Endothelial cell of umbilical vein (primary cell): Measurements from ENCODE around the gene TBC1D7. TPM values are rescaled to one million over a fixed set of nuclear protein-coding genes. Genes with fewer than 3 reads are reported as not detected.
A peak's percentile ranks its signal among the peaks of the same experiment; 100 is the strongest.

Source experiments
- BruUV-seq: library from RNA; stranded (reverse); fragments of 400-500 nt; replicated peaks from 2 replicates; lab custom pipeline; 2021; lab: Mats Ljungman, UMichigan
- CTCF ChIA-PET: fragments of 300-600, 350-600 bp; sonication (Branson Sonifier 250); formaldehyde crosslinking; loops from one replicate; lab custom pipeline; 2021; ENCODE audit warnings: antibody characterized with exemption, inconsistent platforms; lab: Charles Lee
- POLR2A ChIA-PET: fragments of 300-600, 350-600 bp; sonication (Branson Sonifier 250); formaldehyde crosslinking; loops from one replicate; lab custom pipeline; 2021; ENCODE audit warnings: antibody characterized with exemption, inconsistent platforms; lab: Charles Lee
- DNase-seq: peaks from one replicate; pipeline ENCODE4 v3.0.0-alpha.2; 2011; ENCODE audit warnings: low read depth, low spot score
- FAIRE-seq: peaks from 2 replicates; lab custom pipeline; 2011; peaks lifted over from hg19 to GRCh38; lab: Jason Lieb, UNC
- H2AFZ ChIP-seq: 2 replicates; pipeline ENCODE4 v1.6.0; 2012; ENCODE audit warnings: low read depth, low read length, control low read depth, inconsistent platforms
- H3K27ac ChIP-seq: 2 replicates; pipeline ENCODE4 v1.5.1; 2011; ENCODE audit warnings: low read depth, mild to moderate bottlenecking, control low read depth, low read length, moderate library complexity; ENCODE audit not compliant: insufficient read depth
- H3K27me3 ChIP-seq, 2 experiments: 2 replicates each; pipeline versions ENCODE4 v1.6.0 to v1.6.1; 2011; ENCODE audit warnings: low read length in 2 of 2, mixed read lengths in 1 of 2; ENCODE audit not compliant: control insufficient read depth in 2 of 2, insufficient read depth in 2 of 2
- H3K36me3 ChIP-seq, 2 experiments: 2 replicates in 1 of 2; 3 replicates in 1 of 2; pipeline ENCODE4 v1.5.1; 2011; ENCODE audit warnings: low read length in 2 of 2, mild to moderate bottlenecking in 1 of 2, moderate library complexity in 1 of 2; ENCODE audit not compliant: control insufficient read depth in 2 of 2, insufficient read depth in 2 of 2; ENCODE audit errors: extremely low read depth in 1 of 2
- H3K4me1 ChIP-seq: 3 replicates; pipeline ENCODE4 v1.5.1; 2011; ENCODE audit warnings: mild to moderate bottlenecking, low read length; ENCODE audit not compliant: control insufficient read depth, insufficient read depth; ENCODE audit errors: extremely low read depth
- H3K4me2 ChIP-seq: 2 replicates; pipeline ENCODE4 v1.6.1; 2011; ENCODE audit warnings: low read length, control low read depth, mixed read lengths; ENCODE audit not compliant: insufficient read depth
- H3K4me3 ChIP-seq, 3 experiments: fragments of 200-600 bp in 1 of 3; sonication (generic), shearing (Covaris generic) in 1 of 3; replicated peaks in 1 of 3; 2 replicates each; pipeline ENCODE4 v1.5.1; 2011 to 2016; ENCODE audit warnings: control low read depth in 3 of 3, low read length in 3 of 3, mild to moderate bottlenecking in 2 of 3, inconsistent platforms in 1 of 3, low read depth in 1 of 3, moderate library complexity in 1 of 3; ENCODE audit not compliant: insufficient read depth in 1 of 3
- H3K79me2 ChIP-seq: 2 replicates; pipeline ENCODE4 v1.6.0; 2012; ENCODE audit warnings: low read length, inconsistent platforms; ENCODE audit not compliant: control insufficient read depth, insufficient read depth
- H3K9ac ChIP-seq: replicated peaks from 2 replicates; pipeline ENCODE3; 2011; ENCODE audit warnings: low read length, control low read depth; ENCODE audit not compliant: insufficient read depth; ENCODE audit errors: extremely low read depth
- H3K9me1 ChIP-seq: replicated peaks from 3 replicates; pipeline ENCODE4 v1.6.0; 2011; ENCODE audit warnings: mild to moderate bottlenecking, low read length; ENCODE audit not compliant: control insufficient read depth, insufficient read depth; ENCODE audit errors: extremely low read depth
- H3K9me3 ChIP-seq: replicated peaks from 2 replicates; pipeline ENCODE4 v1.5.1; 2012; ENCODE audit warnings: low read length, inconsistent platforms; ENCODE audit not compliant: control insufficient read depth, insufficient read depth
- H4K20me1 ChIP-seq: replicated peaks from 2 replicates; pipeline ENCODE3; 2011; ENCODE audit warnings: mild to moderate bottlenecking, low read length; ENCODE audit not compliant: control insufficient read depth, insufficient read depth; ENCODE audit errors: extremely low read depth
- CTCF ChIP-seq, 2 donors: IDR thresholded peaks; 1 replicate in 1 of 2; 2 replicates in 1 of 2; pipeline ENCODE4 v1.5.1; 2011; ENCODE audit warnings: low read length in 2 of 2, mild to moderate bottlenecking in 2 of 2, moderate library complexity in 2 of 2, control low read depth in 1 of 2, inconsistent platforms in 1 of 2, low read depth in 1 of 2; ENCODE audit not compliant: insufficient read depth in 1 of 2; ENCODE audit errors: extremely low read depth in 1 of 2
- EZH2 ChIP-seq: IDR thresholded peaks from 2 replicates; pipeline ENCODE4 v1.6.1; 2012; ENCODE audit warnings: borderline replicate concordance, low read depth, mild to moderate bottlenecking, moderate library complexity, low read length, inconsistent platforms; ENCODE audit not compliant: severe bottlenecking
- FOS ChIP-seq: IDR thresholded peaks from 2 replicates; pipeline ENCODE4 v1.6.1; 2011; ENCODE audit warnings: mild to moderate bottlenecking, low read length, moderate library complexity, borderline replicate concordance; ENCODE audit not compliant: insufficient read depth
- GATA2 ChIP-seq: IDR thresholded peaks from 2 replicates; pipeline ENCODE4 v1.7.0; 2011; ENCODE audit warnings: low read depth, mild to moderate bottlenecking, moderate library complexity, mixed read lengths, low read length; ENCODE audit not compliant: insufficient read length, insufficient read depth
- JUN ChIP-seq: IDR thresholded peaks from 2 replicates; pipeline ENCODE4 v1.6.1; 2011; ENCODE audit warnings: borderline replicate concordance, low read depth; ENCODE audit not compliant: insufficient read length, insufficient read depth
- MAX ChIP-seq: IDR thresholded peaks from 2 replicates; pipeline ENCODE4 v1.6.1; 2011; ENCODE audit not compliant: insufficient read depth, insufficient read length
- MYC ChIP-seq: IDR thresholded peaks from one replicate; pipeline ENCODE4 v1.6.1; 2011; ENCODE audit warnings: mild to moderate bottlenecking, low read depth, low read length
- POLR2A ChIP-seq: IDR thresholded peaks from 2 replicates; pipeline ENCODE4 v1.6.1; 2012; ENCODE audit warnings: low read depth, mild to moderate bottlenecking, control low read depth, low read length
- POLR2AphosphoS5 ChIP-seq: IDR thresholded peaks from 2 replicates; pipeline ENCODE4 v1.6.1; 2012; ENCODE audit warnings: low read depth, mild to moderate bottlenecking, control low read depth, low read length, moderate library complexity; ENCODE audit not compliant: insufficient read depth
- dilution Hi-C: fragments of 300-500 bp; cut with MboI; formaldehyde crosslinking; loops from one replicate; pipeline ENCODE4 v1.15.0; 2019; ENCODE audit warnings: low sequenced_read_pairs; ENCODE audit not compliant: extremely low pct_ligation_motif_present
- intact Hi-C: fragments of 100-400 bp; cut with micrococcal nuclease; formaldehyde crosslinking; loops from one replicate; pipeline ENCODE4 v1.10.0; 2022
- polyA plus RNA-seq, 4 experiments: library from polyadenylated mRNA; depleted of rRNA in 3 of 4; stranded (reverse) in 3 of 4; unstranded in 1 of 4; fragments of >200 nt; gene quantifications; 2 replicates each; pipeline versions ENCODE4 v1.2.1 to v1.2.3, GENCODE V29; 2011 to 2012; ENCODE audit warnings: missing spikeins in 1 of 4
- total RNA-seq: library from RNA; stranded (reverse); gene quantifications from 2 replicates; pipeline ENCODE4 v1.2.3, GENCODE V29; 2021

TBC1D7 gene
- total and polyA plus RNA-seq, 2 donors (not counting 3 experiments of a cell fraction or from before 2014, with no cell fraction given) = 26.6 to 28.1 TPM

DNA sequence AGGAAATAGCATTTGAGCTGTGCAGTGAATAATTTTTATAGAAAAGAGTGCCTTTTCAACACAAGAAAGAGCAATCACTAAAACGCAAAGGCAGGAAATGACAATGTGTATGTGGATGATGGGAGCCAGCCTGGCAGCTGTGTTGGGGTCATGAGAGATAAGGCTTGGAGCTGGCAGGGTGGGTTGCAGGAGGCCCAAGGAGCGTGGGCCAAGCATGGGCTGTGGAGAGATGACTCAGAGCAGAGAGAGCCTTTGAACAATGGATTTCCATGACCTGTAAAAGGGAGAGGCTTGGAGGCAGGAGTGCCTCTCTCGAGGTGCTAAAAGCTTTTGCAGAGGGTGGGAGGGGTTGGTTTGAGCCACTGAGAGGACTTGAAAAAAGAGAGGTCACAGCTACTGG is 6.6 kb upstream of the TBC1D7 start:
- dilution Hi-C loops (loop anchor here (25.0 kb wide), 1 partner anchor 227 kb away; the partner anchor contains the start of gene SIRT5), intact Hi-C loops (loop anchor here (5.0 kb wide), 2 partner anchors 698 to 732 kb away; no protein-coding TSS in a partner anchor)
- Histone ChIP-seq H3K4me2 (no peak overlapping the region), H3K79me2 (no peaks in the 10 kb centered on the region), H3K9ac (no peak overlapping the region), H3K27ac (peak overlapping the region; percentile 6), H3K9me3 (no peaks in the 10 kb centered on the region), H3K9me1 (no peaks in the 10 kb centered on the region), H4K20me1 (no peaks in the 10 kb centered on the region), H2AFZ (peak overlapping the region; percentile 34), H3K4me1 (peaks cover 13% of the 10 kb centered on the region), H3K27me3 (no peaks in the 10 kb centered on the region), H3K4me3 (no peak overlapping the region), H3K36me3 (no peaks in the 10 kb centered on the region)
- DNase-seq = peak; percentile 89
- FAIRE-seq = peak; percentile 84
- ChIA-PET CTCF (interaction anchor here (0.8 to 3.3 kb wide), 17 partner anchors 18 to 423 kb away, joined by 3 to 37 read pairs (median 6); partner anchors contain the start of genes GFOD1, NOL7 and SIRT5), POLR2A (interaction anchor here (0.6 to 1.4 kb wide), 7 partner anchors 14 to 240 kb away, joined by 3 to 7 read pairs (median 3); partner anchors contain the start of genes GFOD1 and SIRT5)
- no TSS peak for BruUV-seq
- TF ChIP-seq JUN (peak; percentile 51), MYC (no peak), MAX (no peak), GATA2 (peak; percentile 93), POLR2A (peak; percentile 29), FOS (peak; percentile 87), POLR2AphosphoS5 (peak; percentile 60)

- Histone ChIP-seq H3K4me2 (no peak overlapping the region), H3K9ac (no peak overlapping the region), H3K9me1 (no peaks in the 10 kb centered on the region), H3K36me3 (no peaks in the 10 kb centered on the region), H2AFZ (no peak overlapping the region), H3K27ac (no peak overlapping the region), H3K4me1 (peaks cover 23% of the 10 kb centered on the region), H3K27me3 (no peaks in the 10 kb centered on the region), H3K4me3 (no peak overlapping the region), H3K9me3 (no peaks in the 10 kb centered on the region), H4K20me1 (no peaks in the 10 kb centered on the region), H3K79me2 (no peaks in the 10 kb centered on the region)
- ChIA-PET CTCF (interaction anchor here (2.5 to 7.1 kb wide), 4 partner anchors 137 to 421 kb away, joined by 16 to 98 read pairs (median 40); partner anchors contain the start of gene SIRT5), POLR2A (no interaction called here)
- intact Hi-C loops (loop anchor here (5.0 kb wide), 1 partner anchor 695 kb away; no protein-coding TSS in a partner anchor), dilution Hi-C loops (loop anchor here (25.0 kb wide), 1 partner anchor 230 kb away; the partner anchor contains the start of gene SIRT5)
- no TSS peak for BruUV-seq
- TF ChIP-seq POLR2A (no peak), MAX (no peak), EZH2 (no peak), GATA2 (no peak), CTCF (IDR thresholded peaks at IDR 0.05; ENCODE audit: extremely low read depth in 1 of 2, insufficient read depth in 1 of 2, low read depth in 1 of 2, low read length in 2 of 2) (no peak), POLR2AphosphoS5 (no peak), FOS (no peak), MYC (no peak), JUN (no peak)
- DNase-seq (no peak), FAIRE-seq (no peak)
Observed at GRCh38 chr6:13332349-13332706, 4.0 kb upstream of the TBC1D7 start.
